Panc1 (cell line): ENCODE results near the gene ADAM12. TPM values are rescaled to one million over a fixed set of nuclear protein-coding genes. Genes with fewer than 3 reads are reported as not detected.

Source experiments
- ATAC-seq: fragments of 200-7000 bp; cut with Tn5 transposase; 2 replicates; pipeline ENCODE4 v1.9.1; 2020; ENCODE audit warnings: mild to moderate bottlenecking, moderate library complexity
- BruUV-seq: library from RNA; stranded (reverse); fragments of 400-500 nt; replicated peaks from 2 replicates; lab custom pipeline; 2021; lab: Mats Ljungman, UMichigan
- CTCF ChIA-PET: fragments of 300-600 bp; sonication (Branson Sonifier 250); formaldehyde crosslinking; loops from one replicate; lab custom pipeline; 2022; ENCODE audit warnings: antibody characterized with exemption; lab: Charles Lee
- POLR2A ChIA-PET: fragments of 300-600 bp; sonication (Branson Sonifier 250); formaldehyde crosslinking; loops from one replicate; lab custom pipeline; 2022; ENCODE audit warnings: antibody characterized with exemption; lab: Charles Lee
- DNase-seq: peaks from one replicate; pipeline ENCODE4 v3.0.0-alpha.2; 2010; ENCODE audit warnings: low read depth, low spot score
- H3K27ac ChIP-seq: 2 replicates; pipeline ENCODE4 v1.5.1; 2011; ENCODE audit warnings: mild to moderate bottlenecking, low read length, inconsistent platforms
- H3K27me3 ChIP-seq: fragments of 200-500 bp; sonication (Bioruptor generic); 2 replicates; pipeline ENCODE4 v1.6.0; 2014; ENCODE audit warnings: low read length, inconsistent platforms; ENCODE audit not compliant: control insufficient read depth, insufficient read depth
- H3K36me3 ChIP-seq: fragments of 200-500 bp; sonication (Bioruptor generic); 2 replicates; pipeline ENCODE4 v1.5.1; 2014; ENCODE audit warnings: inconsistent platforms, mild to moderate bottlenecking, low read length, moderate library complexity; ENCODE audit not compliant: control insufficient read depth, insufficient read depth
- H3K4me1 ChIP-seq: 2 replicates; pipeline ENCODE4 v1.5.1; 2011; ENCODE audit warnings: inconsistent platforms, mild to moderate bottlenecking, low read length, moderate library complexity; ENCODE audit not compliant: control insufficient read depth, insufficient read depth
- H3K4me3 ChIP-seq, 2 experiments: 2 replicates each; pipeline ENCODE4 v1.5.1; 2011 to 2012; ENCODE audit warnings: low read depth in 2 of 2, low read length in 2 of 2, mild to moderate bottlenecking in 2 of 2, inconsistent platforms in 1 of 2, moderate library complexity in 1 of 2
- H3K9me3 ChIP-seq: fragments of 200-500 bp; sonication (Bioruptor generic); 2 replicates; pipeline ENCODE4 v1.5.1; 2014; ENCODE audit warnings: low read depth, mild to moderate bottlenecking, inconsistent platforms, low read length, moderate library complexity; ENCODE audit not compliant: control insufficient read depth, insufficient read depth
- POLR2AphosphoS5 ChIP-seq: IDR thresholded peaks from 2 replicates; pipeline ENCODE4 v1.6.1; 2012; ENCODE audit warnings: mild to moderate bottlenecking, low read depth, low read length, moderate library complexity
- SIN3A ChIP-seq: IDR thresholded peaks from 2 replicates; pipeline ENCODE4 v1.6.1; 2012; ENCODE audit warnings: low read depth, mild to moderate bottlenecking, low read length, moderate library complexity, borderline replicate concordance; ENCODE audit not compliant: insufficient read depth
- TCF7L2 ChIP-seq: IDR thresholded peaks from 2 replicates; pipeline ENCODE4 v1.6.1; 2011; ENCODE audit warnings: mild to moderate bottlenecking, low read depth, low read length, inconsistent platforms
- in situ Hi-C: cut with HindIII; loops from 2 replicates; pipeline ENCODE4 v1.10.0; 2016; ENCODE audit warnings: low sequenced_read_pairs, low pct_unique_long_range_greater_than_20kb
- intact Hi-C: fragments of 100-400 bp; cut with micrococcal nuclease; formaldehyde crosslinking; loops from one replicate; pipeline ENCODE4 v1.10.0; 2022; ENCODE audit not compliant: unreplicated experiment
- total RNA-seq: library from RNA; stranded (reverse); gene quantifications from one replicate; pipeline ENCODE4 v1.2.1, GENCODE V29; 2021; ENCODE audit not compliant: unreplicated experiment
- TF ChIP-seq, protein P1 (sequence below), 2 experiments: IDR thresholded peaks; 2 replicates each; pipeline ENCODE4 v1.6.1; 2011 to 2012; ENCODE audit warnings: low read depth in 2 of 2, control low read depth in 1 of 2, low read length in 1 of 2, mild to moderate bottlenecking in 1 of 2, moderate library complexity in 1 of 2; ENCODE audit not compliant: insufficient read depth in 1 of 2
- TF ChIP-seq, protein P2 (sequence below): fragments of 450-650 bp; IDR thresholded peaks from 2 replicates; pipeline ENCODE4 v1.5.1; 2017; ENCODE audit warnings: mild to moderate bottlenecking

The ADAM12 gene
- total RNA-seq, 1 experiment from 2014 or later = 0.10 TPM

DNA sequence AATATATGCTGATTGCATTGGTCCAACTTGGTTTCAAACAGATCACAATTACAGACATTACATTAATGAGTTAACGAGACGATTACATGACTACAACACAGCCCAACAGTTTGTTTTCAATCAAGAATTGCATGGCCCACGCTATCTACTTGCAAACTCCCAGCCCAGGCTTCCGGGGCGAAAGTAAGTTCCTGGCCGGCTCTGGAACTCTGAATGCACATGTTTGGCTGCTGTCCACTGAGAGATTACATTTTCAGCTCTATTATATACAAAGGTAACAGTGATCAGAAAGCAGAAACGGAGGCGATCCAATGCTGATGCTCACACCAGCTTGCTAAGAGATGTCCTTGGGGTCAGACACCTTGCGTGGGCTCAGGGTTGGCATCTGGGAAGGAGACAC lies 285.6 kb downstream of the ADAM12 start:
- ChIA-PET CTCF (no interaction called here), POLR2A (no interaction called here)
- TF ChIP-seq, protein P1, sequence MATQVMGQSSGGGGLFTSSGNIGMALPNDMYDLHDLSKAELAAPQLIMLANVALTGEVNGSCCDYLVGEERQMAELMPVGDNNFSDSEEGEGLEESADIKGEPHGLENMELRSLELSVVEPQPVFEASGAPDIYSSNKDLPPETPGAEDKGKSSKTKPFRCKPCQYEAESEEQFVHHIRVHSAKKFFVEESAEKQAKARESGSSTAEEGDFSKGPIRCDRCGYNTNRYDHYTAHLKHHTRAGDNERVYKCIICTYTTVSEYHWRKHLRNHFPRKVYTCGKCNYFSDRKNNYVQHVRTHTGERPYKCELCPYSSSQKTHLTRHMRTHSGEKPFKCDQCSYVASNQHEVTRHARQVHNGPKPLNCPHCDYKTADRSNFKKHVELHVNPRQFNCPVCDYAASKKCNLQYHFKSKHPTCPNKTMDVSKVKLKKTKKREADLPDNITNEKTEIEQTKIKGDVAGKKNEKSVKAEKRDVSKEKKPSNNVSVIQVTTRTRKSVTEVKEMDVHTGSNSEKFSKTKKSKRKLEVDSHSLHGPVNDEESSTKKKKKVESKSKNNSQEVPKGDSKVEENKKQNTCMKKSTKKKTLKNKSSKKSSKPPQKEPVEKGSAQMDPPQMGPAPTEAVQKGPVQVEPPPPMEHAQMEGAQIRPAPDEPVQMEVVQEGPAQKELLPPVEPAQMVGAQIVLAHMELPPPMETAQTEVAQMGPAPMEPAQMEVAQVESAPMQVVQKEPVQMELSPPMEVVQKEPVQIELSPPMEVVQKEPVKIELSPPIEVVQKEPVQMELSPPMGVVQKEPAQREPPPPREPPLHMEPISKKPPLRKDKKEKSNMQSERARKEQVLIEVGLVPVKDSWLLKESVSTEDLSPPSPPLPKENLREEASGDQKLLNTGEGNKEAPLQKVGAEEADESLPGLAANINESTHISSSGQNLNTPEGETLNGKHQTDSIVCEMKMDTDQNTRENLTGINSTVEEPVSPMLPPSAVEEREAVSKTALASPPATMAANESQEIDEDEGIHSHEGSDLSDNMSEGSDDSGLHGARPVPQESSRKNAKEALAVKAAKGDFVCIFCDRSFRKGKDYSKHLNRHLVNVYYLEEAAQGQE (IDR thresholded peaks at IDR 0.05; ENCODE audit: insufficient read depth in 1 of 2, low read depth in 2 of 2, low read length in 1 of 2) = no peak
- TF ChIP-seq POLR2AphosphoS5 = no peak
- TF ChIP-seq TCF7L2 = no peak
- TF ChIP-seq, protein P2, sequence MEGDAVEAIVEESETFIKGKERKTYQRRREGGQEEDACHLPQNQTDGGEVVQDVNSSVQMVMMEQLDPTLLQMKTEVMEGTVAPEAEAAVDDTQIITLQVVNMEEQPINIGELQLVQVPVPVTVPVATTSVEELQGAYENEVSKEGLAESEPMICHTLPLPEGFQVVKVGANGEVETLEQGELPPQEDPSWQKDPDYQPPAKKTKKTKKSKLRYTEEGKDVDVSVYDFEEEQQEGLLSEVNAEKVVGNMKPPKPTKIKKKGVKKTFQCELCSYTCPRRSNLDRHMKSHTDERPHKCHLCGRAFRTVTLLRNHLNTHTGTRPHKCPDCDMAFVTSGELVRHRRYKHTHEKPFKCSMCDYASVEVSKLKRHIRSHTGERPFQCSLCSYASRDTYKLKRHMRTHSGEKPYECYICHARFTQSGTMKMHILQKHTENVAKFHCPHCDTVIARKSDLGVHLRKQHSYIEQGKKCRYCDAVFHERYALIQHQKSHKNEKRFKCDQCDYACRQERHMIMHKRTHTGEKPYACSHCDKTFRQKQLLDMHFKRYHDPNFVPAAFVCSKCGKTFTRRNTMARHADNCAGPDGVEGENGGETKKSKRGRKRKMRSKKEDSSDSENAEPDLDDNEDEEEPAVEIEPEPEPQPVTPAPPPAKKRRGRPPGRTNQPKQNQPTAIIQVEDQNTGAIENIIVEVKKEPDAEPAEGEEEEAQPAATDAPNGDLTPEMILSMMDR = no peak
- no peak for TF ChIP-seq SIN3A
- ATAC-seq (no peak), DNase-seq (no peak)
- H3K27ac ChIP-seq = no peak overlapping the region
- no peaks in the 10 kb centered on the region; the same call in 1 of the 2 replicates for H3K4me1 ChIP-seq
- intact Hi-C loops = no loop called here
- no peaks in the 10 kb centered on the region for H3K36me3 ChIP-seq
- in situ Hi-C loops = no loop called here
- no peaks in the 10 kb centered on the region for H3K27me3 ChIP-seq
- H3K4me3 ChIP-seq = no peak overlapping the region
- no TSS peak for BruUV-seq
- no peaks in the 10 kb centered on the region for H3K9me3 ChIP-seq

DNA sequence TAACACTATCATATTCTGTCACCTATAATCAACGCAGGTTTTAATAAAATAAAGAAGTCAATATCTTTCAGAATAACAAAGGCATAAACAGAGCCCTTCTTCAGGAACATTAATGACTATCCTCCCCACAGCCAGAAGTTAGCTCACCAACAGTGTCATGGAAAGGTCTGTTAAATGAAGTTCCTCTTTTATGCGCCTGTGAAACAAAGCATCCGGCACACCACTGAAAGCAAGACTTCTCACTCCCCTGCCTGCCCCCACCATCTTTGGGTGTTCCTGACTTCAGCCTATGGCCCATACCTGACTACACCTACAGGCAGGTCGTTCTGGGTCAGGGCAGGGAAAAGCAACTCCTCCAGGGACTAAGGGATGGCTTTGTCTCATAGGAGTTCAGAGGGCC lies 286.5 kb downstream of the ADAM12 start:
- no peak for ATAC-seq
- in situ Hi-C loops = no loop called here
- Histone ChIP-seq H3K9me3 (no peaks in the 10 kb centered on the region), H3K36me3 (no peaks in the 10 kb centered on the region), H3K27me3 (no peaks in the 10 kb centered on the region), H3K4me3 (no peak overlapping the region), H3K27ac (no peak overlapping the region), H3K4me1 (no peaks in the 10 kb centered on the region; the same call in 1 of the 2 replicates)
- intact Hi-C loops = no loop called here
- no TSS peak for BruUV-seq
- no peak for DNase-seq
- ChIA-PET CTCF (interaction anchor here (0.5 kb wide), 1 partner anchor 586 kb away, joined by 3 read pairs; no protein-coding TSS in a partner anchor), POLR2A (no interaction called here)
- TF ChIP-seq TCF7L2 (no peak), POLR2AphosphoS5 (no peak), SIN3A (no peak)
- TF ChIP-seq, protein P2 = no peak
- TF ChIP-seq, protein P1 (IDR thresholded peaks at IDR 0.05; ENCODE audit: insufficient read depth in 1 of 2, low read depth in 2 of 2, low read length in 1 of 2) = no peak
